Osteocyte (in vitro differentiated cells): Measurements from ENCODE around the gene GPNMB. TPM values are rescaled to one million over a fixed set of nuclear protein-coding genes. Genes with fewer than 3 reads are reported as not detected.
"Not testable (repeated sequence)": the region's sequence is repeated elsewhere in the genome, so short reads cannot be mapped to it uniquely, and the experiment has no call there.

Experiments used
- DNase-seq: peaks from one replicate; pipeline ENCODE4 v3.0.0; 2021; ENCODE audit warnings: mixed read lengths; ENCODE audit not compliant: unreplicated experiment; ENCODE audit errors: extremely low spot score
- H3K27ac Mint-ChIP-seq: one replicate; pipeline ENCODE4 v1.8.0; 2021; ENCODE audit warnings: mild to moderate bottlenecking, mixed read lengths; ENCODE audit not compliant: unreplicated experiment
- H3K27me3 Mint-ChIP-seq: one replicate; pipeline ENCODE4 v1.8.0; 2021; ENCODE audit warnings: mixed read lengths; ENCODE audit not compliant: unreplicated experiment
- H3K36me3 Mint-ChIP-seq: one replicate; pipeline ENCODE4 v1.8.0; 2021; ENCODE audit warnings: mixed read lengths; ENCODE audit not compliant: unreplicated experiment
- H3K4me1 Mint-ChIP-seq: one replicate; pipeline ENCODE4 v1.8.0; 2021; ENCODE audit warnings: mixed read lengths; ENCODE audit not compliant: unreplicated experiment
- H3K4me3 Mint-ChIP-seq: one replicate; pipeline ENCODE4 v1.8.0; 2021; ENCODE audit warnings: mild to moderate bottlenecking, moderate library complexity, mixed read lengths; ENCODE audit not compliant: unreplicated experiment
- H3K9me3 Mint-ChIP-seq: one replicate; pipeline ENCODE4 v1.8.0; 2021; ENCODE audit warnings: mixed read lengths; ENCODE audit not compliant: unreplicated experiment
- CTCF ChIP-seq: fragments of 200-600 bp; sonication (generic); IDR thresholded peaks from 2 replicates; pipeline ENCODE4 v1.5.0; 2021; ENCODE audit warnings: antibody characterized with exemption, mild to moderate bottlenecking, moderate library complexity
- total RNA-seq: library from RNA; stranded (reverse); gene quantifications from 2 replicates; pipeline ENCODE4 v1.2.1, GENCODE V29; 2021

GPNMB gene
- total RNA-seq, 1 donor from 2014 or later: 97.2 TPM

GRCh38 chr7:23214938-23215337 lies 31.6 kb upstream of the GPNMB start:
- no peaks in the 10 kb centered on the region for H3K36me3 Mint-ChIP-seq
- H3K27me3 Mint-ChIP-seq: no peaks in the 10 kb centered on the region
- H3K4me1 Mint-ChIP-seq: no peaks in the 10 kb centered on the region

GRCh38 chr7:23216021-23216420 lies 30.6 kb upstream of the GPNMB start:
- no peaks in the 10 kb centered on the region for H3K36me3 Mint-ChIP-seq
- no peak overlapping the region for H3K4me3 Mint-ChIP-seq
- H3K9me3 Mint-ChIP-seq: no peaks in the 10 kb centered on the region
- DNase-seq: peak; percentile 8
- no peak overlapping the region for H3K27ac Mint-ChIP-seq
- no peaks in the 10 kb centered on the region for H3K27me3 Mint-ChIP-seq
- no peaks in the 10 kb centered on the region for H3K4me1 Mint-ChIP-seq
- TF ChIP-seq CTCF: no peak

More at GRCh38 chr7:23214938-23215337, 31.6 kb upstream of the GPNMB start:
- DNase-seq: no peak
- H3K9me3 Mint-ChIP-seq: no peaks in the 10 kb centered on the region
- no peak overlapping the region for H3K27ac Mint-ChIP-seq
- H3K4me3 Mint-ChIP-seq: no peak overlapping the region
- no peak for TF ChIP-seq CTCF

GRCh38 chr7:23218196-23218595 lies 28.4 kb upstream of the GPNMB start:
- peaks cover 2% of the 10 kb centered on the region for H3K4me1 Mint-ChIP-seq
- no peak for TF ChIP-seq CTCF
- no peaks in the 10 kb centered on the region for H3K9me3 Mint-ChIP-seq
- H3K27me3 Mint-ChIP-seq: no peaks in the 10 kb centered on the region
- DNase-seq: peak; percentile 44
- no peak overlapping the region for H3K27ac Mint-ChIP-seq
- H3K36me3 Mint-ChIP-seq: no peaks in the 10 kb centered on the region
- no peak overlapping the region for H3K4me3 Mint-ChIP-seq

- Mint-ChIP-seq H3K4me1 (peaks cover 2% of the 10 kb centered on the region), H3K27me3 (no peaks in the 10 kb centered on the region), H3K9me3 (no peaks in the 10 kb centered on the region), H3K36me3 (no peaks in the 10 kb centered on the region), H3K4me3 (no peak overlapping the region), H3K27ac (no peak overlapping the region)
- DNase-seq: no peak
- TF ChIP-seq CTCF: no peak
Observed at GRCh38 chr7:23220690-23221305, 25.8 kb upstream of the GPNMB start.

GRCh38 chr7:23222439-23223030 lies 24.0 kb upstream of the GPNMB start:
- no peak for DNase-seq
- Mint-ChIP-seq H3K4me3 (no peak overlapping the region), H3K36me3 (no peaks in the 10 kb centered on the region), H3K27ac (no peak overlapping the region), H3K9me3 (no peaks in the 10 kb centered on the region), H3K4me1 (peaks cover 2% of the 10 kb centered on the region), H3K27me3 (no peaks in the 10 kb centered on the region)
- TF ChIP-seq CTCF: no peak

- not testable (repeated sequence) for H3K4me1 Mint-ChIP-seq, DNase-seq, H3K4me3 Mint-ChIP-seq, H3K36me3 Mint-ChIP-seq, H3K27me3 Mint-ChIP-seq, H3K27ac Mint-ChIP-seq, H3K9me3 Mint-ChIP-seq
Observed at GRCh38 chr7:23224364-23224763, 22.2 kb upstream of the GPNMB start.
